NCI-H2081 (cell line): Measurements from ENCODE around the gene MPI.
A peak's percentile ranks its signal among the peaks of the same experiment; 100 is the strongest.

Experiments used
- DNase-seq, 2 experiments: peaks; one replicate each; lab custom pipeline; 2025; lab: John Stamatoyannopoulos, UW

Gene MPI

DNA sequence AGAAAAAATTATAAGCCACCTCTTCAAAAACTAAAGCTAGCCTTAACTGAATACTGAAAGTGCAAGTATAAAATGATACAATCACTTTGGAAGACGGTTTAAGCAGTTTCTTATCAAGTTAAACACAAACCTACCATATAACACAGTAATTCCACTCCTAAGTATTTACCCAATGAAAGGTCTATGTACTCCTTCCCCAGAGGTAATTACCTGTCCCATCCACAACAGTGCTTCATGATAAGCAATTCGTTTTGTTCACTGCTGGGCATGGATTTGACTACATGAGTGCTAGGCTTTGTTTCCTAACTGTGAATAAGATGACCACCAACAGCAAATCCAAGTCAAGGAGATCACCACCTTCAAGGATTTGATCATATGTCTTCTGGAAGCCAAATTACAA lies 43.7 kb downstream of the MPI start:
- no peak for DNase-seq

DNA sequence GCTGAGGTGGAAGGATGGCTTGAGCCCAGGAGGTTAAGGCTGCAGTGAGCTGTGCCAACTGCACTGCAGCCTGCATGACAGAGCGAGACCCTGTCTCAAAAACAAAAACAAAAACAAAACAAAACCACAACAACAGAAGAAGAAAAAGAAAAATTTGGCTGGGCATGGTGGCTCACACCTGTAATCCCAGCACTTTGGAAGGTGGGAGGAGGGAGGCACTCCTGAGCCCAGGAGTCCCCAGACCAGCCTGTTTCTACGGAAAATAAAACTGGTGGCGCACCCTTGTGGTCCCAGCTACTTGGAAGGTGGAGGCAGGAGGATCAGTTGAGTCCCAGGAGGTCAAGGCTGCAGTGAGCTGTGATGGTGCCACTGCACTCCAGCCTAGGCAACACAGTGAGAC lies 45.4 kb downstream of the MPI start:
- peak in 1 of 2 experiments; percentile 19 for DNase-seq

DNA sequence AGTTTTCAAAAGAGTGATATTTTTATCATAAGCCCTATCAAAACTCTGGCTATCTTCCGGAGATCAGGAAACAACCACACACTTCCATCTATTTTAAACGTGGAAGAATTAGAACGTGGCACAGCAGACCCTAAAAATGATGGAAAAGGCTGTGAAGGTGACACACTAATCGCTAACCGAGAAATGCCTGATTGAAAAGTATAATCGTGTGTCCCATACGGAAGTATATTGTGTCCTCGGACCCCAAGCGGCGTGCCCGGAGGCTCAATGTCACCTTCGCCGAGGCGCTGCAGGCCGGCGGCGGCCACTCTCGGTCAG lies 47.4 kb downstream of the MPI start:
- peak in 1 of 2 experiments; percentile 39 for DNase-seq

DNA sequence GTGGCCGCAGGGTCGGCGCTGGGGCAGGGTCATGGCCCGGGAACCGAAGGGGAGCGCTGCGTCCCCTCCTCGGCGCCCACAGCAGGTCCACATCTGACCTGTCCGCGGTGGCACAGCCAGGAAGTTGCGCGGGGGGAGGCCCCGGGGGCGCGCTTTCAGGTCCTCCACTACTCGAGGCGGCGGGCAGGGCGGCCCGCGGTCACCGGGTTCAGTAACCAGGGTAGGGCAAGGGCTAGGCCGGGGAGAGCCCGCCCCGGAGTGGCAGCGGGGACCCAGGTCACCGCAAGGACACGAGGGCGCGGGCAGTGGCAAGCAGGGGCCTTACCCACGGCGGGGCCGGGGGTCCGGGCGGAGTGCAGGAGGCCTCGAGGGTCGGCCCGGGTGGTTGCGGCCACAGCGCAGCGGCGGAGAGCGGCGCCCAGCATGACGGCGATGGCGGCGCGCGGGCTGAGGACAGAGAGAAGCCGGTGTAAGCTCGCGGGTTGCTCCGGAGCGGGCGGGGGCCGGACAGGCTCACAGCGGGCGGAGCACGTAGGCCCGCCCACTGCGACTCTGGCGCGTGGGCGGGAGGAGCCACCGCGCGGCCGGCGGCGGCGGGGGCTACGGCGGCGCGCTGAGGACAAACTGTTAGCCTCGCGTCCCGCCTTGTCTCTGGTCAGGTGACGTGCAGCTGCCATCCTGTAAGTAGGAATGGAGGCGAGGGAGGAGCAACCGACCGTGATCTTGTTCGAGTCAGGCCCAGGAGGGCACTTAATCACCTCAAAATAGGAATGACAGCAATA lies 47.9 kb downstream of the MPI start, which contains the start of gene COX5A:
COX5A (minus strand) TSS at position 484 of the 782 bp plus-strand sequence; CDS start at position 425, 59 bp downstream.
- peak; percentile 94 to 97 for DNase-seq

DNA sequence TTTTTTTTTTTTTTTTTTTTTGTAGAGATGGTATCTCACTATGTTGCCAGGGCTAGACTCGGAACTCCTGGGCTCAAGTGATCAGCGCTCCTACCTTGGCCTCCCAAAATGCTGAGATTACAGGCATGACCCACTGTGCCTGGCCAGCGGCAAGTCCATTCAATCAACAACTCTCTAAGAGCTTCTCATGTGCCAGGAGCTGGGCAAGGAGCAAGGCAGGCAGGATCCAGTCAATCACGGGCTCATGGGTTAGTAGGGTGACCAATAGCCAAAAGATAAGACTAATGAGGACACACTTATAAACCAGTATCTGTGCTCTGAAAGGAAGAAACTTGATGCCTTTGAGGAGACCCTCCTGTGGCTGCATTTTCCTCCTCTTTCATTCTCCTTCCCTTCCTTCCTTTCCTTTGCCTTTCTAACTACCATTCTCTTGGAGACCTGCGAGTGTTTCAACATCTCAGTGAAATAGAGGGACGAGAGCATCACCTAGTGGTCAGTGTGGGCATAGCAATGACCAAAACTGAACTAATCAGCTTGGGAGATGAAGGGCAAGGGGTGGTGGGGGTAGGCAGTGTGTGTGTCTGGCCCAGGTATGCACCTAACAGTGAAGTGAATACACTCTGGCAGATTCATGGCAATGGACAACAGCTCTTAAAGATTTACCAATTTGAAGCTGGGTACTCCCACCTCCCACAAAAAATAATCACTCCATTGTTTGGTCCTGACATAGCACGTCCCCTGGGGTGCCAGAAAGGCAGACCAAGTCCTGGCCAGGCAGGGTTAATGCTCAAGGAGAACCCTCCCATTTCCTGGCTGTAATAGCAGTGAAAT lies 60.5 kb downstream of the MPI start:
- DNase-seq, result peak; percentile 71 to 76

DNA sequence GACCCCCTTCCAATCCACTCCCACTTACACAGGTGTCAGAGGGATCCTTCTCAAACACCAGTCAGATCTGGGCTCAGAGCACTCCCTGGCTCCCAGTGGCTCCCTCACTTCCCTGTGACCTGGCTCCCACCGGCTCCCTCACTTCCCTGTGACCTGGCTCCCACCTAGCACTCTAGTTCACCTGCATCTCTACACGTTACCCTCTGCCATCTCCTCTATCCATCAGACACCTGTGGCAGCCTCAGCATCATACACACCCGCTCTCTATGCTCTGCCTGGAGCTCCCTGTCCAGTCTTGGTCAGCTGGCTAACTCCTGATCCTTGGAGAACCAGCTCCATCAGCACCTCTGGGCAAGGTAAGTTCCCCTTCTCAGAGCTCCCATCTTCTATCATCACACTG lies 61.2 kb downstream of the MPI start:
- no peak for DNase-seq
